ENCODE data around the gene CCDC192.

CCDC192 gene

GRCh38 chr5:127922603-127923002 lies 219.4 kb downstream of the CCDC192 start:
- Histone ChIP-seq H3K9me3 (no peaks in the 10 kb centered on the region), H3K4me1 (no peaks in the 10 kb centered on the region), H3K27me3 (no peaks in the 10 kb centered on the region; the same call in 1 of the 2 replicates), H3K36me3 (no peaks in the 10 kb centered on the region), H3K4me3 (ENCODE audit: low read depth, low read length) (no peak overlapping the region)
- no peak for DNase-seq
- TF ChIP-seq CTCF (IDR thresholded peaks at IDR 0.05; ENCODE audit: low read depth, low read length), result no peak

DNA sequence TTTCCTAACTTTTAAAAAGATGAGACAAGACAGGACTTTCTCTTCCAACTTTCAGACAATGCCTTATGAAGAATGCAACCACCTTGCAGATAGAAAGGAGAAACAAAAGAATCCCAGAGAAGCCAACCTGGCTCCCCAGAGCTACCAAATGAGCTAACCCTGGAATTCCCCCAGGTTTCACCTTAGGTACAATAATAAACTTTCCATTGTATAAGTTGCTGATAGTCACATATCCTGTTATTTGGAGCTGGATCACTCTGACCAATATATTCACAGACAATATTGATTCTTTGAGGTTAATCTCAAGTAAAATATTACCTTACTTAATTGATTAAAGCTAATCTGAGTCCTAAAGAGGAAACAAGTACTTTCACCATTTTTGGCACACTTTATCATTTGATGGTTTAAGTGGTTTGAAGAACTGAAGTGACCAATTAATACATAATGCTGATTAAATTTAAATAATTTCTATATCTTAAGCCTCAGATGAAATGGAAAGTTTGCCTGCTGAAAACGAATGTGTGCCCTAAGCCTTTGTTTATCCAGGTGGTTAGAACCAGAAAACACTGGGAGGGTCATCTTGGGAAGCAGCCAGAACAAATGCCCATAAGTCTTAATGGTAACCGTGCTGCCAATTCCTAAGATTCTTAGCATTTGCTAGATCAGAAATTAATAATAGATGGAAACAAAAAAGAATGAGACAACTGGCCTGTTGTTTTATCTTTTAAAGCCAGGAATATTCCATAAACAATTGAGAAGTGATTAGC lies 220.8 kb downstream of the CCDC192 start:
- Histone ChIP-seq H3K9me3 (no peaks in the 10 kb centered on the region), H3K36me3 (no peaks in the 10 kb centered on the region), H3K27me3 (no peaks in the 10 kb centered on the region; the same call in 1 of the 2 replicates), H3K4me3 (ENCODE audit: low read depth, low read length) (no peak overlapping the region), H3K4me1 (no peaks in the 10 kb centered on the region)
- DNase-seq, result no peak
- no peak for TF ChIP-seq CTCF (IDR thresholded peaks at IDR 0.05; ENCODE audit: low read depth, low read length)

DNA sequence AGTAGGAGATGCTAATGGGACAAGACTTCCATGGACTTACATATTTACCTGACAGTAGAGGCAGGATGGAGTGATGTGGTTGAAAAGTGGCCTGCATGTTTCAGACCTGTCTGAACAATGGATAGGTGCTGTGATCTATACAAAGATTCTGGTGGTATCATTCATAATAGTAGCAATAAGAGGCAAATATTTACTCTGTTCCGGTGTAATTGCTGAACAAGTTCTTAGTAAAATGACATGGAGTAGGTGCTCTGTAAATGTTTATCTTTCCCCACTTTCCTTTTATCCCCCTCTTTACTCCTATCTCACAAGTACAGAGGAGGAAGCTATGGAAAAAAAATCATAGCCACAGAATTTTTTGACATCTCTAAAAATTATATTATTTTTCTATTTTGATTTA lies 221.4 kb downstream of the CCDC192 start:
- Histone ChIP-seq H3K27me3 (no peaks in the 10 kb centered on the region; the same call in 1 of the 2 replicates), H3K4me1 (no peaks in the 10 kb centered on the region), H3K9me3 (no peaks in the 10 kb centered on the region), H3K36me3 (no peaks in the 10 kb centered on the region), H3K4me3 (ENCODE audit: low read depth, low read length) (no peak overlapping the region)
- TF ChIP-seq CTCF (IDR thresholded peaks at IDR 0.05; ENCODE audit: low read depth, low read length), result no peak
- no peak for DNase-seq

DNA sequence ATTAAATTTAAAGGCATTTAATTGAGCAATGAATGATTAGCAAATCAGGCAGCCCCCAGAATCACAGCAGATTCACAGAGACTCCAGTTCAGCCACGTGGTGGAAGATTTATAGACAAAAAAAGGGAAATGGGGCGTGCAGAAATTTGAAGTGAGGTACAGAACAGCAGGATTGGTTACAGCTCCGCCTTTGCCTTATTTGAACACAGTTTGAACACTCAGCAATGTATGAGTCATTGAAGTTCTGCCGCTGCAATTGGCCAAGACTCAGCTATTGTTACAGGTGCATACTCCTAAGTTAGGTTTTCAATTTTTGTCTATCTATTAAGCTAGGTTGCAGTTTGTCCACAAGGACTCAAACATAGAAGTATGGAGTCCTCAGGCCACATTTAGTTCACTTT lies 222.7 kb downstream of the CCDC192 start:
- no peak for DNase-seq
- Histone ChIP-seq H3K4me1 (no peaks in the 10 kb centered on the region), H3K4me3 (ENCODE audit: low read depth, low read length) (no peak overlapping the region)

DNA sequence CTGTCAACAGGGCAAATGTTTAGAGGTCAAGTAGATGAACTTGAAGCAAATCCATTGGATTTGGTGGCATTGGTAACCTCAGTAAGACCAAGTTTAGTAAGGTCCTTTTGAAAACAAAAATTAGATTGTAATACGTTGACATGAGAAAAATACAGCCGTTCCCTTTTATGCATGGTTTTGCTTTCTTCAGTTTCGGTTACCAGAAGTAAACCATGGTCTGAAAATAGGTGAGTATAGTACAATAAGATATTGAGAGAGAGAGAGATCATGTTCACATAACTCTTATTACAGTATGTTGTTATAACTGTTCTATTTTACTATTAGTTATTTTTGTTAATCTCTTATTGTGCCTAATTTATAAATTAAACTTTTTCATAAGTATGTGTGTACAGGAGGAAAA lies 223.8 kb downstream of the CCDC192 start:
- H3K36me3 ChIP-seq, result no peaks in the 10 kb centered on the region
- H3K4me1 ChIP-seq, result no peaks in the 10 kb centered on the region
- H3K4me3 ChIP-seq (ENCODE audit: low read depth, low read length), result no peak overlapping the region
- H3K27me3 ChIP-seq, result no peaks in the 10 kb centered on the region; the same call in 1 of the 2 replicates
- no peaks in the 10 kb centered on the region for H3K9me3 ChIP-seq
- no peak for TF ChIP-seq CTCF (IDR thresholded peaks at IDR 0.05; ENCODE audit: low read depth, low read length)
- DNase-seq, result no peak

More for the DNA sequence above, 222.7 kb downstream of the CCDC192 start:
- no peaks in the 10 kb centered on the region for H3K36me3 ChIP-seq
- no peaks in the 10 kb centered on the region; the same call in 1 of the 2 replicates for H3K27me3 ChIP-seq
- no peak for TF ChIP-seq CTCF (IDR thresholded peaks at IDR 0.05; ENCODE audit: low read depth, low read length)
- H3K9me3 ChIP-seq, result no peaks in the 10 kb centered on the region

GRCh38 chr5:127928053-127928452 lies 224.9 kb downstream of the CCDC192 start:
- H3K4me1 ChIP-seq, result no peaks in the 10 kb centered on the region
- no peak for TF ChIP-seq CTCF (IDR thresholded peaks at IDR 0.05; ENCODE audit: low read depth, low read length)
- H3K9me3 ChIP-seq, result no peaks in the 10 kb centered on the region
- no peak for DNase-seq
- no peaks in the 10 kb centered on the region; the same call in 1 of the 2 replicates for H3K27me3 ChIP-seq
- H3K4me3 ChIP-seq (ENCODE audit: low read depth, low read length), result no peak overlapping the region
- H3K36me3 ChIP-seq, result no peaks in the 10 kb centered on the region

All from BE2C (cell line).